ENCODE data around the gene FRYL. TPM values are rescaled to one million over a fixed set of nuclear protein-coding genes. Genes with fewer than 3 reads are reported as not detected.

The FRYL gene
- total and polyA plus RNA-seq, 9 donors = 14.9 to 38.3 (median 20.3) TPM

GRCh38 chr4:48634688-48635308 is 145.3 kb downstream of the FRYL start:
- H3K36me3 ChIP-seq (ENCODE audit: control insufficient read depth, insufficient read depth, low read length) = no peaks in the 10 kb centered on the region
- H3K4me1 ChIP-seq (ENCODE audit: control insufficient read depth, insufficient read depth, low read length) = peaks cover 2% of the 10 kb centered on the region
- 100% methylated on average over 1 of the region's 2 CpGs for WGBS (ENCODE audit: insufficient coverage)
- no peak overlapping the region for H3K4me3 ChIP-seq (ENCODE audit: low read length)
- no peak overlapping the region for H3K27ac ChIP-seq (ENCODE audit: low read length)
- no peak for DNase-seq
- H3K9me3 ChIP-seq (replicated peaks; ENCODE audit: control insufficient read depth, low read depth, low read length) = no peaks in the 10 kb centered on the region
- H3K27me3 ChIP-seq (ENCODE audit: control insufficient read depth, insufficient read depth, low read length) = no peaks in the 10 kb centered on the region

GRCh38 chr4:48633657-48634056 is 146.4 kb downstream of the FRYL start:
- Histone ChIP-seq H3K27ac (ENCODE audit: low read length) (no peak overlapping the region), H3K4me3 (ENCODE audit: low read length) (no peak overlapping the region), H3K9me3 (replicated peaks; ENCODE audit: control insufficient read depth, low read depth, low read length) (no peaks in the 10 kb centered on the region), H3K27me3 (ENCODE audit: control insufficient read depth, insufficient read depth, low read length) (no peaks in the 10 kb centered on the region), H3K36me3 (ENCODE audit: control insufficient read depth, insufficient read depth, low read length) (no peaks in the 10 kb centered on the region), H3K4me1 (ENCODE audit: control insufficient read depth, insufficient read depth, low read length) (peaks cover 2% of the 10 kb centered on the region)
- no peak for DNase-seq
- WGBS (ENCODE audit: insufficient coverage) = 100% methylated on average over 1 of the region's 1 CpG

- Histone ChIP-seq H3K27me3 (ENCODE audit: control insufficient read depth, insufficient read depth, low read length) (no peaks in the 10 kb centered on the region), H3K36me3 (ENCODE audit: control insufficient read depth, insufficient read depth, low read length) (peaks cover 4% of the 10 kb centered on the region), H3K27ac (ENCODE audit: low read length) (no peak overlapping the region), H3K4me3 (ENCODE audit: low read length) (no peak overlapping the region), H3K9me3 (replicated peaks; ENCODE audit: control insufficient read depth, low read depth, low read length) (no peaks in the 10 kb centered on the region), H3K4me1 (ENCODE audit: control insufficient read depth, insufficient read depth, low read length) (no peaks in the 10 kb centered on the region)
- WGBS (ENCODE audit: insufficient coverage) = no CpG with 5 or more reads among the region's 2 CpGs
- no peak for DNase-seq
These were observed 150.6 kb downstream of the FRYL start for GRCh38 chr4:48629458-48629857.

GRCh38 chr4:48623182-48623780 is 156.8 kb downstream of the FRYL start:
- H3K4me3 ChIP-seq (ENCODE audit: low read length) = no peak overlapping the region
- no peak for DNase-seq
- H3K36me3 ChIP-seq (ENCODE audit: control insufficient read depth, insufficient read depth, low read length) = peaks cover 4% of the 10 kb centered on the region
- no peaks in the 10 kb centered on the region for H3K9me3 ChIP-seq (replicated peaks; ENCODE audit: control insufficient read depth, low read depth, low read length)
- no peak overlapping the region for H3K27ac ChIP-seq (ENCODE audit: low read length)
- H3K27me3 ChIP-seq (ENCODE audit: control insufficient read depth, insufficient read depth, low read length) = no peaks in the 10 kb centered on the region
- no peaks in the 10 kb centered on the region for H3K4me1 ChIP-seq (ENCODE audit: control insufficient read depth, insufficient read depth, low read length)
- WGBS (ENCODE audit: insufficient coverage) = 69% methylated on average over 2 of the region's 5 CpGs

- no peak overlapping the region for H3K27ac ChIP-seq (ENCODE audit: low read length)
- H3K9me3 ChIP-seq (replicated peaks; ENCODE audit: control insufficient read depth, low read depth, low read length) = no peaks in the 10 kb centered on the region
- peaks cover 10% of the 10 kb centered on the region for H3K36me3 ChIP-seq (ENCODE audit: control insufficient read depth, insufficient read depth, low read length)
- no peak overlapping the region for H3K4me3 ChIP-seq (ENCODE audit: low read length)
- no peaks in the 10 kb centered on the region for H3K4me1 ChIP-seq (ENCODE audit: control insufficient read depth, insufficient read depth, low read length)
- WGBS (ENCODE audit: insufficient coverage) = no CpG with 5 or more reads among the region's 2 CpGs
- H3K27me3 ChIP-seq (ENCODE audit: control insufficient read depth, insufficient read depth, low read length) = no peaks in the 10 kb centered on the region
- DNase-seq = no peak
These were observed 159.2 kb downstream of the FRYL start for GRCh38 chr4:48620831-48621230.

- H3K4me3 ChIP-seq (ENCODE audit: low read length) = no peak overlapping the region
- peaks cover 10% of the 10 kb centered on the region for H3K36me3 ChIP-seq (ENCODE audit: control insufficient read depth, insufficient read depth, low read length)
- H3K4me1 ChIP-seq (ENCODE audit: control insufficient read depth, insufficient read depth, low read length) = no peaks in the 10 kb centered on the region
- no peak overlapping the region for H3K27ac ChIP-seq (ENCODE audit: low read length)
- no CpG with 5 or more reads among the region's 1 CpG for WGBS (ENCODE audit: insufficient coverage)
- no peaks in the 10 kb centered on the region for H3K9me3 ChIP-seq (replicated peaks; ENCODE audit: control insufficient read depth, low read depth, low read length)
- no peaks in the 10 kb centered on the region for H3K27me3 ChIP-seq (ENCODE audit: control insufficient read depth, insufficient read depth, low read length)
- no peak for DNase-seq
These were observed 160.0 kb downstream of the FRYL start for GRCh38 chr4:48620093-48620492.

- H3K9me3 ChIP-seq (replicated peaks; ENCODE audit: control insufficient read depth, low read depth, low read length) = no peaks in the 10 kb centered on the region
- peaks cover 2% of the 10 kb centered on the region for H3K36me3 ChIP-seq (ENCODE audit: control insufficient read depth, insufficient read depth, low read length)
- H3K4me1 ChIP-seq (ENCODE audit: control insufficient read depth, insufficient read depth, low read length) = no peaks in the 10 kb centered on the region
- WGBS (ENCODE audit: insufficient coverage) = 100% methylated on average over 1 of the region's 4 CpGs
- DNase-seq = no peak
- no peak overlapping the region for H3K4me3 ChIP-seq (ENCODE audit: low read length)
- H3K27ac ChIP-seq (ENCODE audit: low read length) = no peak overlapping the region
- H3K27me3 ChIP-seq (ENCODE audit: control insufficient read depth, insufficient read depth, low read length) = no peaks in the 10 kb centered on the region
These were observed 175.6 kb downstream of the FRYL start for GRCh38 chr4:48604527-48604926.

GRCh38 chr4:48604041-48604440 is 176.0 kb downstream of the FRYL start:
- H3K9me3 ChIP-seq (replicated peaks; ENCODE audit: control insufficient read depth, low read depth, low read length) = no peaks in the 10 kb centered on the region
- H3K27me3 ChIP-seq (ENCODE audit: control insufficient read depth, insufficient read depth, low read length) = no peaks in the 10 kb centered on the region
- WGBS (ENCODE audit: insufficient coverage) = no CpG with 5 or more reads among the region's 1 CpG
- peaks cover 2% of the 10 kb centered on the region for H3K36me3 ChIP-seq (ENCODE audit: control insufficient read depth, insufficient read depth, low read length)
- no peak overlapping the region for H3K27ac ChIP-seq (ENCODE audit: low read length)
- H3K4me3 ChIP-seq (ENCODE audit: low read length) = no peak overlapping the region
- H3K4me1 ChIP-seq (ENCODE audit: control insufficient read depth, insufficient read depth, low read length) = no peaks in the 10 kb centered on the region
- DNase-seq = no peak

GRCh38 chr4:48603366-48604003 is 176.6 kb downstream of the FRYL start:
- Histone ChIP-seq H3K27ac (ENCODE audit: low read length) (no peak overlapping the region), H3K9me3 (replicated peaks; ENCODE audit: control insufficient read depth, low read depth, low read length) (no peaks in the 10 kb centered on the region), H3K4me1 (ENCODE audit: control insufficient read depth, insufficient read depth, low read length) (no peaks in the 10 kb centered on the region), H3K4me3 (ENCODE audit: low read length) (no peak overlapping the region), H3K36me3 (ENCODE audit: control insufficient read depth, insufficient read depth, low read length) (peaks cover 2% of the 10 kb centered on the region), H3K27me3 (ENCODE audit: control insufficient read depth, insufficient read depth, low read length) (no peaks in the 10 kb centered on the region)
- WGBS (ENCODE audit: insufficient coverage) = 90% methylated on average over 3 of the region's 3 CpGs
- DNase-seq = no peak

GRCh38 chr4:48602763-48603162 is 177.3 kb downstream of the FRYL start:
- no peaks in the 10 kb centered on the region for H3K27me3 ChIP-seq (ENCODE audit: control insufficient read depth, insufficient read depth, low read length)
- no peak overlapping the region for H3K4me3 ChIP-seq (ENCODE audit: low read length)
- H3K4me1 ChIP-seq (ENCODE audit: control insufficient read depth, insufficient read depth, low read length) = no peaks in the 10 kb centered on the region
- no peaks in the 10 kb centered on the region for H3K9me3 ChIP-seq (replicated peaks; ENCODE audit: control insufficient read depth, low read depth, low read length)
- DNase-seq = no peak
- H3K36me3 ChIP-seq (ENCODE audit: control insufficient read depth, insufficient read depth, low read length) = peaks cover 2% of the 10 kb centered on the region
- no CpG with 5 or more reads among the region's 4 CpGs for WGBS (ENCODE audit: insufficient coverage)
- H3K27ac ChIP-seq (ENCODE audit: low read length) = no peak overlapping the region
